ENCODE data around the gene KPNA1. TPM values are rescaled to one million over a fixed set of nuclear protein-coding genes. Genes with fewer than 3 reads are reported as not detected.

Gene KPNA1
- total RNA-seq, 1 experiment from 2014 or later = 78.5 TPM

- intact Hi-C loops (cut with micrococcal nuclease; ENCODE audit: unreplicated experiment) = no loop called here
- H3K27ac Mint-ChIP-seq (ENCODE audit: unreplicated experiment) = no peak overlapping the region
- no peaks in the 10 kb centered on the region for H3K4me1 Mint-ChIP-seq (ENCODE audit: low read depth, unreplicated experiment)
- no peaks in the 10 kb centered on the region for H3K36me3 Mint-ChIP-seq (ENCODE audit: insufficient read depth, unreplicated experiment)
- no peak for TF ChIP-seq CTCF (IDR thresholded peaks at IDR 0.05; ENCODE audit: unreplicated experiment)
- no peak for DNase-seq
- CTCF ChIA-PET = no interaction called here
- no TSS peak for BruUV-seq (replicated peaks)
- H3K9me3 Mint-ChIP-seq (ENCODE audit: low read depth, unreplicated experiment) = no peaks in the 10 kb centered on the region
- H3K4me3 Mint-ChIP-seq (ENCODE audit: low read depth, unreplicated experiment) = no peak overlapping the region
- H3K27me3 Mint-ChIP-seq (ENCODE audit: unreplicated experiment) = no peaks in the 10 kb centered on the region
Measured at GRCh38 chr3:122405015-122405414, 109.7 kb downstream of the KPNA1 start.

- DNase-seq = no peak
- no peak for TF ChIP-seq CTCF (IDR thresholded peaks at IDR 0.05; ENCODE audit: unreplicated experiment)
- H3K27me3 Mint-ChIP-seq (ENCODE audit: unreplicated experiment) = no peaks in the 10 kb centered on the region
- H3K4me1 Mint-ChIP-seq (ENCODE audit: low read depth, unreplicated experiment) = no peaks in the 10 kb centered on the region
- H3K27ac Mint-ChIP-seq (ENCODE audit: unreplicated experiment) = no peak overlapping the region
- no peaks in the 10 kb centered on the region for H3K9me3 Mint-ChIP-seq (ENCODE audit: low read depth, unreplicated experiment)
- no peaks in the 10 kb centered on the region for H3K36me3 Mint-ChIP-seq (ENCODE audit: insufficient read depth, unreplicated experiment)
- CTCF ChIA-PET = no interaction called here
- intact Hi-C loops (cut with micrococcal nuclease; ENCODE audit: unreplicated experiment) = no loop called here
- H3K4me3 Mint-ChIP-seq (ENCODE audit: low read depth, unreplicated experiment) = no peak overlapping the region
- BruUV-seq (replicated peaks) = no TSS peak
Measured at GRCh38 chr3:122403489-122403888, 111.2 kb downstream of the KPNA1 start.

GRCh38 chr3:122398920-122399319 lies 115.8 kb downstream of the KPNA1 start:
- H3K4me3 Mint-ChIP-seq (ENCODE audit: low read depth, unreplicated experiment) = no peak overlapping the region
- H3K27me3 Mint-ChIP-seq (ENCODE audit: unreplicated experiment) = no peaks in the 10 kb centered on the region
- H3K9me3 Mint-ChIP-seq (ENCODE audit: low read depth, unreplicated experiment) = no peaks in the 10 kb centered on the region
- H3K4me1 Mint-ChIP-seq (ENCODE audit: low read depth, unreplicated experiment) = no peaks in the 10 kb centered on the region
- DNase-seq = no peak
- no peak for TF ChIP-seq CTCF (IDR thresholded peaks at IDR 0.05; ENCODE audit: unreplicated experiment)
- BruUV-seq (replicated peaks) = no TSS peak
- H3K36me3 Mint-ChIP-seq (ENCODE audit: insufficient read depth, unreplicated experiment) = no peaks in the 10 kb centered on the region
- CTCF ChIA-PET = no interaction called here
- no peak overlapping the region for H3K27ac Mint-ChIP-seq (ENCODE audit: unreplicated experiment)
- intact Hi-C loops (cut with micrococcal nuclease; ENCODE audit: unreplicated experiment) = no loop called here

GRCh38 chr3:122397201-122397600 lies 117.5 kb downstream of the KPNA1 start:
- no peak for TF ChIP-seq CTCF (IDR thresholded peaks at IDR 0.05; ENCODE audit: unreplicated experiment)
- no peak for DNase-seq
- H3K36me3 Mint-ChIP-seq (ENCODE audit: insufficient read depth, unreplicated experiment) = no peaks in the 10 kb centered on the region
- no peaks in the 10 kb centered on the region for H3K27me3 Mint-ChIP-seq (ENCODE audit: unreplicated experiment)
- H3K4me1 Mint-ChIP-seq (ENCODE audit: low read depth, unreplicated experiment) = no peaks in the 10 kb centered on the region
- no peak overlapping the region for H3K27ac Mint-ChIP-seq (ENCODE audit: unreplicated experiment)
- intact Hi-C loops (cut with micrococcal nuclease; ENCODE audit: unreplicated experiment) = no loop called here
- no TSS peak for BruUV-seq (replicated peaks)
- H3K4me3 Mint-ChIP-seq (ENCODE audit: low read depth, unreplicated experiment) = no peak overlapping the region
- CTCF ChIA-PET = no interaction called here
- no peaks in the 10 kb centered on the region for H3K9me3 Mint-ChIP-seq (ENCODE audit: low read depth, unreplicated experiment)

All from Calu3 (cell line).